H1 (cell line): ENCODE results near the gene TNIK. TPM values are rescaled to one million over a fixed set of nuclear protein-coding genes. Genes with fewer than 3 reads are reported as not detected.

Experiments used
- BACH1 ChIP-seq: IDR thresholded peaks from 2 replicates; pipeline ENCODE4 v1.6.1; 2012; ENCODE audit warnings: low read length, improper control_type of control experiment
- CHD7 ChIP-seq: fragments of 300-600 bp; sonication (generic); IDR thresholded peaks from 2 replicates; pipeline ENCODE4 v1.7.1; 2012; ENCODE audit warnings: low read length, moderate library complexity, mild to moderate bottlenecking, inconsistent platforms; ENCODE audit not compliant: insufficient replicate concordance
- KDM4A ChIP-seq: IDR thresholded peaks from one replicate; pipeline ENCODE4 v1.7.1; 2012; ENCODE audit warnings: low read depth, mild to moderate bottlenecking, moderate library complexity, low read length, inconsistent platforms; ENCODE audit not compliant: severe bottlenecking
- SP2 ChIP-seq: IDR thresholded peaks from 2 replicates; pipeline ENCODE4 v1.6.1; 2012; ENCODE audit warnings: mild to moderate bottlenecking, low read length, inconsistent platforms
- SP4 ChIP-seq: IDR thresholded peaks from 2 replicates; pipeline ENCODE4 v1.6.1; 2012; ENCODE audit warnings: low read length, inconsistent platforms
- polyA plus RNA-seq, 7 experiments: library from polyadenylated mRNA; depleted of rRNA in 3 of 7; stranded (reverse) in 5 of 7; unstranded in 2 of 7; fragments of >200 nt in 5 of 7; fragments of 200-250 nt in 2 of 7; gene quantifications; 1 replicate in 5 of 7; 2 replicates in 1 of 7; 4 replicates in 1 of 7; pipeline versions ENCODE4 v1.2.1 to v1.2.3, GENCODE V29; 2011 to 2013; ENCODE audit warnings: missing spikeins in 2 of 7, mixed read lengths in 2 of 7
- total RNA-seq: library from RNA; stranded (reverse); fragmentation: NEBNext Ultra II Directional; extraction: Animal tissue kit (Norgen Biotek cat#: 25700); gene quantifications from 2 replicates; pipeline ENCODE4 v1.2.1, GENCODE V29; 2021

The TNIK gene
- total and polyA plus RNA-seq, 2 of the 8 experiments (the other 6 are each of a cell fraction or from before 2014, with no cell fraction given), result 7.4 to 42.0 TPM

DNA sequence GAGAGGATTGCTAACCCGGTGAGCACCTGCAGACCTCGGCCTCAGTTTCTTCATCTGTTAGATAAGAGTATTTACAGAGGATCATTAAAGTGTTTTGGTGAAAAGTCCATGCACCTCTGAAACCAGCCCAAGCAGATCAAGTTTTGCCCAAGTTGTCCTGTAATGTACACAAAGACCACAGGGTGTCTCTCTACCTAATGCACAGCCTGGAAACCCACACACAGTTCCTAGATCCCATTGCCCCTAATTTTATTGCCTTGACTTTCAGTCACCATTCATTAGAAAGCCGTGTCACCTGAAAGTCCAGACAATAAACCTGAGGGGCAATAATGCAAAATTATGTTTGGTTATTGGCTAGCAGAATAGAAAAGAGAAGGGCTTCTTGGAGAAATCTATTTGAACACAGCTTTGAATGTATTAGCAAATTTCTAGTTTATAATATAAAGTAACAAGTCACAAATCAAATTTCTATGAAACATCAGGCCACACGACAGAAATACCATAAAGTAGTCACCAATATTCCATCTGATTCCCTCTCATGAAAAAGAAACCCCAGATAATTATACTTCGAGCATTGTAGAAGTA is 272.4 kb downstream of the TNIK start (continued):
- TF ChIP-seq SP4, result no peak
- no peak for TF ChIP-seq CHD7
- TF ChIP-seq BACH1, result no peak
- TF ChIP-seq SP2, result no peak
- no peak for TF ChIP-seq KDM4A
